HEK293 (cell line): ENCODE results near the gene WDHD1.
"Not testable (repeated sequence)": the region's sequence is repeated elsewhere in the genome, so short reads cannot be mapped to it uniquely, and the experiment has no call there.

Experiments
- CTCF ChIA-PET: fragments of 350-600 bp; formaldehyde crosslinking; extraction: SDS; loops from one replicate; lab custom pipeline; 2021; ENCODE audit warnings: antibody characterized with exemption; lab: Yijun Ruan, JAX
- POLR2A ChIA-PET: fragments of 300-600 bp; formaldehyde crosslinking; extraction: SDS; loops from one replicate; lab custom pipeline; 2020; ENCODE audit warnings: antibody characterized with exemption, inconsistent platforms; lab: Yijun Ruan, JAX
- H3K27ac ChIP-seq: fragments of 200-500 bp; sonication (Bioruptor generic); 2 replicates; pipeline ENCODE4 v1.5.1; 2014; ENCODE audit warnings: low read depth, low read length, control low read depth, inconsistent platforms; ENCODE audit errors: extremely low read depth
- H3K36me3 ChIP-seq, 2 experiments: fragments of 200-500 bp in 1 of 2; sonication (Bioruptor generic) in 1 of 2; 1 replicate in 1 of 2; 2 replicates in 1 of 2; pipeline ENCODE4 v1.5.1; 2014 to 2017; ENCODE audit warnings: inconsistent platforms in 2 of 2, low read length in 2 of 2; ENCODE audit not compliant: control insufficient read depth in 2 of 2, insufficient read depth in 1 of 2
- H3K4me1 ChIP-seq: fragments of 200-500 bp; sonication (Bioruptor generic); 2 replicates; pipeline ENCODE4 v1.5.1; 2014; ENCODE audit warnings: mild to moderate bottlenecking, low read length, inconsistent platforms; ENCODE audit not compliant: control insufficient read depth, insufficient read depth
- H3K4me3 ChIP-seq: 2 replicates; pipeline ENCODE4 v1.5.1; 2011; ENCODE audit warnings: low read depth, mild to moderate bottlenecking, control low read depth, low read length, moderate library complexity
- H3K9me3 ChIP-seq: fragments of 200-500 bp; sonication (Bioruptor generic); 2 replicates; pipeline ENCODE4 v1.5.1; 2014; ENCODE audit warnings: low read depth, low read length, inconsistent platforms; ENCODE audit not compliant: control insufficient read depth, insufficient read depth
- GLI4 ChIP-seq: fragments of 450-650 bp; formaldehyde crosslinking; IDR thresholded peaks from 2 replicates; pipeline ENCODE4 v1.5.1; 2016; ENCODE audit warnings: missing biosample characterization, missing genetic modification characterization
- ZBTB21 ChIP-seq: fragments of 450-650 bp; formaldehyde crosslinking; IDR thresholded peaks from 2 replicates; pipeline ENCODE4 v1.5.1; 2017; ENCODE audit warnings: missing biosample characterization, missing genetic modification characterization
- ZFP37 ChIP-seq: fragments of 450-650 bp; formaldehyde crosslinking; IDR thresholded peaks from 2 replicates; pipeline ENCODE4 v1.5.1; 2016; ENCODE audit warnings: missing biosample characterization, missing genetic modification characterization
- ZNF112 ChIP-seq: fragments of 450-650 bp; formaldehyde crosslinking; IDR thresholded peaks from 2 replicates; pipeline ENCODE4 v1.5.0; 2017; ENCODE audit warnings: missing biosample characterization, missing genetic modification characterization
- ZNF121 ChIP-seq: fragments of 450-650 bp; formaldehyde crosslinking; IDR thresholded peaks from 2 replicates; pipeline ENCODE4 v1.5.1; 2016; ENCODE audit warnings: missing biosample characterization, missing genetic modification characterization
- ZNF132 ChIP-seq: fragments of 450-650 bp; formaldehyde crosslinking; IDR thresholded peaks from 2 replicates; pipeline ENCODE4 v1.5.1; 2017; ENCODE audit warnings: missing biosample characterization, missing genetic modification characterization, borderline replicate concordance
- ZNF146 ChIP-seq: fragments of 450-650 bp; formaldehyde crosslinking; IDR thresholded peaks from 2 replicates; pipeline ENCODE4 v1.5.1; 2016; ENCODE audit warnings: missing biosample characterization, missing genetic modification characterization
- ZNF169 ChIP-seq: fragments of 450-650 bp; formaldehyde crosslinking; IDR thresholded peaks from 2 replicates; pipeline ENCODE4 v1.5.1; 2016; ENCODE audit warnings: missing biosample characterization, missing genetic modification characterization
- ZNF248 ChIP-seq: fragments of 450-650 bp; formaldehyde crosslinking; IDR thresholded peaks from 2 replicates; pipeline ENCODE4 v1.5.1; 2017; ENCODE audit warnings: missing biosample characterization, missing genetic modification characterization
- ZNF658 ChIP-seq: fragments of 450-650 bp; formaldehyde crosslinking; IDR thresholded peaks from 2 replicates; pipeline ENCODE4; 2016; ENCODE audit warnings: missing biosample characterization, missing genetic modification characterization
- ZNF701 ChIP-seq: fragments of 450-650 bp; formaldehyde crosslinking; IDR thresholded peaks from 2 replicates; pipeline ENCODE4 v1.5.1; 2016; ENCODE audit warnings: missing biosample characterization, missing genetic modification characterization
- ZNF768 ChIP-seq: fragments of 450-650 bp; formaldehyde crosslinking; IDR thresholded peaks from 2 replicates; pipeline ENCODE4 v1.5.1; 2018; ENCODE audit warnings: missing biosample characterization, mild to moderate bottlenecking, missing genetic modification characterization
- TF ChIP-seq, protein P1 (sequence below): fragments of 450-650 bp; formaldehyde crosslinking; IDR thresholded peaks from 2 replicates; pipeline ENCODE4 v1.5.1; 2016; ENCODE audit warnings: missing biosample characterization, missing genetic modification characterization

Gene WDHD1

DNA sequence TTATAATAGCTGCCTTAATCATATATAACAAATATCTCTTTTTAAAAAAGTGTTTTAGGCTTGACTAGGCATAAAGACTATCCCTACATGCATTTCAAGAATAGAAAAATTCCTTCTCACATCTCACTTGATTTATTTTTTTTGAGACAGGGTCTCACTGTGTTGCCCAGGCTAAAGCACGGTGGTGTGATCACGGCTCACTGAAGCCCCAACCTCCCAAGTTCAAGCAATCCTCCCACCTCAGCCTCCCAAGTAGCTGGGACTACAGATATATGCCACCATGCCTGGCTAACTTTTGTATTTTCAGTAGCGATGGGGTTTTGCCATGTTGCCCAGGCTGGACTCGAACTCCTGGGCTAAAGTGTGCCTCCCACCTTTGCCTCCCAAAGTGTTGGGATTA, 59.4 kb downstream of the WDHD1 start:
- TF ChIP-seq ZBTB21 (tag by site-specific recombination) (no peak), ZNF121 (tag by site-specific recombination) (0 out of 2 replicates have a peak, but pooled peaks have one; percentile 23)
- Histone ChIP-seq H3K4me3 (no peak overlapping the region), H3K4me1 (no peaks in the 10 kb centered on the region), H3K36me3 (peaks cover 35 to 38% of the 10 kb centered on the region in 2 experiments), H3K9me3 (no peaks in the 10 kb centered on the region), H3K27ac (no peak overlapping the region)
- CTCF ChIA-PET = interaction anchor here (0.8 to 1.3 kb wide), 2 partner anchors 194 to 497 kb away, joined by 3 to 4 read pairs; no protein-coding TSS in a partner anchor
- POLR2A ChIA-PET = no interaction called here

DNA sequence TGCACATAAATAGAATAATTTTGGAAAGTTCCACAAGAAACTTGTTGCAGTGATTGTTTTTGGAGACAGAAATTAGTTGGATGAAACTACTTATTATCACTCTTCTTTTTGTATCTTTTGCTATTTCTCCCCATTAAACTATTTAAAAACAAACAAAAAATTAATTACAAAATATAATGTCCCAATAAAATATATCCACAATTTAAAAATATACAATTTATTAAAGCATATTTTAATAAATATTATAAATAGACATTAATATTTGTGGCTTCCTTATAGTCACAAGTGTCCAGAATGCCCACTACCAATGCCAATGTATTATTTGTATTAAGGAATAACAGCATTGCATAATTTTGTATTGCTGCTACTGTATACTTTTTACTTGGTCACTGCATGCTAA, 71.8 kb downstream of the WDHD1 start:
- no peak for TF ChIP-seq ZNF658 (tag by site-specific recombination)
- TF ChIP-seq ZNF169 (tag by site-specific recombination) = no peak
- TF ChIP-seq ZBTB21 (tag by site-specific recombination) = no peak
- no peak for TF ChIP-seq ZNF701 (tag by site-specific recombination)
- TF ChIP-seq ZNF248 (tag by site-specific recombination) = no peak
- no peak for TF ChIP-seq GLI4 (tag by site-specific recombination)
- no peak for TF ChIP-seq ZNF132 (tag by site-specific recombination)
- no peak for TF ChIP-seq ZNF112 (tag by site-specific recombination)
- TF ChIP-seq ZNF768 (tag by site-specific recombination) = no peak
- POLR2A ChIA-PET = no interaction called here
- Histone ChIP-seq H3K4me3 (no peak overlapping the region), H3K36me3 (peaks cover 27 to 37% of the 10 kb centered on the region in 2 experiments), H3K4me1 (no peaks in the 10 kb centered on the region), H3K27ac (no peak overlapping the region), H3K9me3 (no peaks in the 10 kb centered on the region)
- CTCF ChIA-PET = no interaction called here

DNA sequence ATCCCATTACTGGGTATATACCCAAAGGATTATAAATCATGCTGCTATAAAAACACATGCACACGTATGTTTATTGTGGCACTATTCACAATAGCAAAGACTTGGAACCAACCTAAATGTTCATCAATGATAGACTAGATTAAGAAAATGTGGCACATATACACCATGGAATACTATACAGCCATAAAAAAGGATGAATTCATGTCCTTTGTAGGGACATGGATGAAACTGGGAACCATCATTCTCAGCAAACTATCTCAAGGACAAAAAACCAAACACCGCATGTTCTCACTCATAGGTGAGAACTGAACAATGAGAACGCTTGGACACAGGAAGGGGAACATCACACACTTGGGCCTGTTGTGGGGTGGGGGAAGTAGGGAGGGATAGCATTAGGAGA, 73.3 kb downstream of the WDHD1 start:
- CTCF ChIA-PET, H3K9me3 ChIP-seq, POLR2A ChIA-PET, H3K27ac ChIP-seq, H3K4me3 ChIP-seq, H3K4me1 ChIP-seq: not testable (repeated sequence)
- peaks cover 21 to 32% of the 10 kb centered on the region in 2 experiments for H3K36me3 ChIP-seq
- TF ChIP-seq, protein P1, sequence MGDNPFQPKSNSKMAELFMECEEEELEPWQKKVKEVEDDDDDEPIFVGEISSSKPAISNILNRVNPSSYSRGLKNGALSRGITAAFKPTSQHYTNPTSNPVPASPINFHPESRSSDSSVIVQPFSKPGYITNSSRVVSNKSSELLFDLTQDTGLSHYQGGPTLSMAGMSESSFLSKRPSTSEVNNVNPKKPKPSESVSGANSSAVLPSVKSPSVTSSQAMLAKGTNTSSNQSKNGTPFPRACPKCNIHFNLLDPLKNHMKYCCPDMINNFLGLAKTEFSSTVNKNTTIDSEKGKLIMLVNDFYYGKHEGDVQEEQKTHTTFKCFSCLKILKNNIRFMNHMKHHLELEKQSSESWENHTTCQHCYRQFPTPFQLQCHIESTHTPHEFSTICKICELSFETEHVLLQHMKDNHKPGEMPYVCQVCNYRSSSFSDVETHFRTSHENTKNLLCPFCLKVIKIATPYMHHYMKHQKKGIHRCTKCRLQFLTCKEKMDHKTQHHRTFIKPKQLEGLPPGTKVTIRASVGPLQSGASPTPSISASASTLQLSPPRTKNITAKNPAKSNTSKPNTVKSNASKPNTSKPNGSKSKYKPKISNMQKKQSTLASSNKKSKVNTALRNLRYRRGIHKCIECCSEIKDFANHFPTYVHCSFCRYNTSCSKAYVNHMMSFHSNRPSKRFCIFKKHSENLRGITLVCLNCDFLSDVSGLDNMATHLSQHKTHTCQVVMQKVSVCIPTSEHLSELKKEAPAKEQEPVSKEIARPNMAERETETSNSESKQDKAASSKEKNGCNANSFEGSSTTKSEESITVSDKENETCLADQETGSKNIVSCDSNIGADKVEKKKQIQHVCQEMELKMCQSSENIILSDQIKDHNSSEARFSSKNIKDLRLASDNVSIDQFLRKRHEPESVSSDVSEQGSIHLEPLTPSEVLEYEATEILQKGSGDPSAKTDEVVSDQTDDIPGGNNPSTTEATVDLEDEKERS (tag by site-specific recombination) = peak; percentile 76; the same call in 1 of the 2 replicates
- peak; percentile 87 for TF ChIP-seq ZNF146 (tag by site-specific recombination)

DNA sequence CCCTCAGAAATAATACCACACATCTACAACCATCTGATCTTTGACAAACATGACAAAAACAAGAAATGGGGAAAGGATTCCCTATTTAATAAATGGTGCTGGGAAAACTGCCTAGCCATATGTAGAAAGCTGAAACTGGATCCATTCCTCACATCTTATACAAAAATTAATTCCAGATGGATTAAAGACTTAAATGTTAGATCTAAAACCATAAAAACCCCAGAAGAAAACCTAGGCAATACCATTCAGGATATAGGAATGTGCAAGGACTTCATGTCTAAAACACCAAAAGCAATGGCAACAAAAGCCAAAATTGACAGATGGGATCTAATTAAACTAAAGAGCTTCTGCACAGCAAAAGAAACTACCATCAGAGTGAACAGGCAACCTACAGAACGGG, 74.1 kb downstream of the WDHD1 start:
- CTCF ChIA-PET, H3K9me3 ChIP-seq, H3K27ac ChIP-seq, POLR2A ChIA-PET, H3K4me3 ChIP-seq, H3K4me1 ChIP-seq: not testable (repeated sequence)
- peaks cover 21 to 34% of the 10 kb centered on the region in 2 experiments for H3K36me3 ChIP-seq

DNA sequence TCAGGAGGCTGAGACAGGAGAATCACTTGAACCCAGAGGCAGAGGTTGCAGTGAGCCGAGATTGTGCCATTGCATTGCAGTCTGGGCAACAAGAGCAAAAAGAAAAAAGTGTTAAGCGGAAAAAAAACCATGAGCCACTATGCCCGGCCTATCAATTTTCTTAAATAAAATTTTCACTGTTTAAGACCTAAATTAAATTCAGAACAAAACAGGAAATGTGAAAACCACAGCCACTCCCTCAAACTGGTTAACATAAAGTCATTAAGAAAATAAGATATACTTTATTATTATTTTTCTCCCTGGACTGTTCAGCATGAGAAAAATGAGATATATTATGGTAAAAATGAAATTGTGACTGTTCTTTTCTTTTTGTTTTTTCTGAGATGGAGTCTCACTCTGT, 79.7 kb downstream of the WDHD1 start:
- H3K9me3 ChIP-seq = no peaks in the 10 kb centered on the region
- peaks cover 26 to 27% of the 10 kb centered on the region in 2 experiments for H3K36me3 ChIP-seq
- POLR2A ChIA-PET = no interaction called here
- no peaks in the 10 kb centered on the region for H3K4me1 ChIP-seq
- H3K4me3 ChIP-seq = no peak overlapping the region
- TF ChIP-seq ZFP37 = no peak
- TF ChIP-seq, all 188 proteins: peak for 0
- CTCF ChIA-PET = interaction anchor here (1.3 kb wide), 1 partner anchor 35 kb away, joined by 3 read pairs; no protein-coding TSS in a partner anchor
- no peak overlapping the region for H3K27ac ChIP-seq
